Chondrocyte (in vitro differentiated cells): Measurements from ENCODE around the gene TMEM9. TPM values are rescaled to one million over a fixed set of nuclear protein-coding genes. Genes with fewer than 3 reads are reported as not detected.

Experiments used
- DNase-seq: peaks from one replicate; pipeline ENCODE4 v3.0.0; 2021; ENCODE audit warnings: mixed read lengths, low spot score
- H3K27ac Mint-ChIP-seq: one replicate; pipeline ENCODE4 v1.8.0; 2021; ENCODE audit warnings: mild to moderate bottlenecking, moderate library complexity, mixed read lengths; ENCODE audit not compliant: unreplicated experiment
- H3K27me3 Mint-ChIP-seq: 2 replicates; pipeline ENCODE4 v1.8.0; 2021; ENCODE audit warnings: low read depth, mixed read lengths
- H3K36me3 Mint-ChIP-seq: 2 replicates; pipeline ENCODE4 v1.8.0; 2021; ENCODE audit warnings: low read depth, mixed read lengths
- H3K4me1 Mint-ChIP-seq: 2 replicates; pipeline ENCODE4 v1.8.0; 2021; ENCODE audit warnings: low read depth, mild to moderate bottlenecking, mixed read lengths
- H3K4me3 Mint-ChIP-seq: one replicate; pipeline ENCODE4 v1.8.0; 2021; ENCODE audit warnings: mild to moderate bottlenecking, moderate library complexity, mixed read lengths; ENCODE audit not compliant: unreplicated experiment
- H3K9me3 Mint-ChIP-seq: 2 replicates; pipeline ENCODE4 v1.8.0; 2021; ENCODE audit warnings: low read depth, mixed read lengths
- total RNA-seq: library from RNA; stranded (reverse); gene quantifications from 3 replicates; pipeline ENCODE4 v1.2.1, GENCODE V29; 2021
- TF ChIP-seq, protein P1 (sequence below): fragments of 200-600 bp; sonication (generic); IDR thresholded peaks from 2 replicates; pipeline ENCODE4 v1.5.0; 2021; ENCODE audit warnings: antibody characterized with exemption, mild to moderate bottlenecking, moderate library complexity

The TMEM9 gene
- total RNA-seq, 1 donor from 2014 or later: 57.3 TPM

DNA sequence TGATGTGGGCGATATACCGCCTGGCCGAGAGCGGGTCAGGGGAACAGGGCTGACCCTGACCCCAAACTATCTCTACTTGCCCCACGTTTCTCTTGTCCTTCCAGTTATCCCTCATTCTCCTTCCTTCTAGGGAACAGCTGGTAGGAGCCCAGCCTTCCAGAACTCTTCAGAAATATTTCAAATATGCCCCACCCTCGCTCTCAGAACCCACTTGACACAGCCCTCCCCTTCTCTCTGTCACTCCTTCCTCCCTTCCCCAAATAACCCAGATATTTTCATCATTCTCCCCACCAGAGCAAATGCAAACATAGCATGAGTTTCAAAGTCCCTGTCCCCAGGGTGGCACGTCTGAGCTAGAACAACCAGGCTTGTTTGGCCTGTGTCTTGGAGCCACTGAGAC, 43.1 kb downstream of the TMEM9 start:
- H3K4me1 Mint-ChIP-seq: peaks cover 8% of the 10 kb centered on the region
- no peak overlapping the region for H3K4me3 Mint-ChIP-seq
- no peak for DNase-seq
- H3K27ac Mint-ChIP-seq: peak overlapping the region; percentile 49
- TF ChIP-seq, protein P1, sequence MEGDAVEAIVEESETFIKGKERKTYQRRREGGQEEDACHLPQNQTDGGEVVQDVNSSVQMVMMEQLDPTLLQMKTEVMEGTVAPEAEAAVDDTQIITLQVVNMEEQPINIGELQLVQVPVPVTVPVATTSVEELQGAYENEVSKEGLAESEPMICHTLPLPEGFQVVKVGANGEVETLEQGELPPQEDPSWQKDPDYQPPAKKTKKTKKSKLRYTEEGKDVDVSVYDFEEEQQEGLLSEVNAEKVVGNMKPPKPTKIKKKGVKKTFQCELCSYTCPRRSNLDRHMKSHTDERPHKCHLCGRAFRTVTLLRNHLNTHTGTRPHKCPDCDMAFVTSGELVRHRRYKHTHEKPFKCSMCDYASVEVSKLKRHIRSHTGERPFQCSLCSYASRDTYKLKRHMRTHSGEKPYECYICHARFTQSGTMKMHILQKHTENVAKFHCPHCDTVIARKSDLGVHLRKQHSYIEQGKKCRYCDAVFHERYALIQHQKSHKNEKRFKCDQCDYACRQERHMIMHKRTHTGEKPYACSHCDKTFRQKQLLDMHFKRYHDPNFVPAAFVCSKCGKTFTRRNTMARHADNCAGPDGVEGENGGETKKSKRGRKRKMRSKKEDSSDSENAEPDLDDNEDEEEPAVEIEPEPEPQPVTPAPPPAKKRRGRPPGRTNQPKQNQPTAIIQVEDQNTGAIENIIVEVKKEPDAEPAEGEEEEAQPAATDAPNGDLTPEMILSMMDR: no peak
- no peaks in the 10 kb centered on the region for H3K36me3 Mint-ChIP-seq
- peaks cover 5% of the 10 kb centered on the region for H3K27me3 Mint-ChIP-seq
- H3K9me3 Mint-ChIP-seq: no peaks in the 10 kb centered on the region

DNA sequence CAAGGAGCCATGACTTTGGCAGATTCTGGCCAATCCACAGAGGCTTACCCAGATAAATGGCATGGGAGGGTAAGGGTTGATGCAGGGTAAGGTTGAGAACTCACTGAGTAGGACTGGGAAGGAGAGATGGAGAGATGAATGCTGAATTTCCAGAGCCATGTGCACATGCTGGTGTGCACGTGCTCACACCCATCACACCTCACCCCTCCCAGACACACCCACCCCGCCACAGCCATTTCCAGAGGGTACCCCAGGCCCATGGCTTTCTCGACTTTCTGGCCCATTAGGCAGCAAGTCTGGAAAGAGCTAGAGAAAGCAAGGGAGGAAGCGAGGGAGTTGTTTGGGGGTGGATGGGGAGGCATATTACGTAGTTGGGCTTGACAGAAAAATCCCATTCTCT, 43.7 kb downstream of the TMEM9 start:
- peaks cover 8% of the 10 kb centered on the region for H3K4me1 Mint-ChIP-seq
- TF ChIP-seq, protein P1: no peak
- no peak overlapping the region for H3K4me3 Mint-ChIP-seq
- peak overlapping the region; percentile 45 for H3K27ac Mint-ChIP-seq
- no peak for DNase-seq
- no peaks in the 10 kb centered on the region for H3K9me3 Mint-ChIP-seq
- peaks cover 5% of the 10 kb centered on the region for H3K27me3 Mint-ChIP-seq
- no peaks in the 10 kb centered on the region for H3K36me3 Mint-ChIP-seq

DNA sequence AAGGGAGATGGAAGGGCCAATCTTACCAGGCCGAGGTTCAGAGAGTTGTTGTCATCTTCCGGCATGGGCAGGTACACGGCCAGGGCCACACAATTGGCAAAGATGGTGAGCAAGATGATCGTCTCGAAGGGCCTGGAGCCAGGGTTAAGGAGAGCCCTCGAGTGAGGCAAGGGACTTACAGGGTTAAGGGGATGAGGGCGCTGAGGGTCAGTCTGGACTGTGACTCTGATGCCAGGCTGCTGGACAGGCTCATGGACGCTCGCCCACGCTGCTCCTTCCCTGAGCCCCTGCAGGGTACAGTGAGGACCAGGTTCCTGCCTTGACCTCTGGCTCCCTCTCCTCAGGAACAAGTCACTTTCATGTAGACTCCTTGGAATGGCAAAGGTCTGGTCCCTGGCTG, 44.1 kb downstream of the TMEM9 start:
- Mint-ChIP-seq H3K4me3 (no peak overlapping the region), H3K4me1 (peaks cover 8% of the 10 kb centered on the region)
- TF ChIP-seq, protein P1: no peak

DNA sequence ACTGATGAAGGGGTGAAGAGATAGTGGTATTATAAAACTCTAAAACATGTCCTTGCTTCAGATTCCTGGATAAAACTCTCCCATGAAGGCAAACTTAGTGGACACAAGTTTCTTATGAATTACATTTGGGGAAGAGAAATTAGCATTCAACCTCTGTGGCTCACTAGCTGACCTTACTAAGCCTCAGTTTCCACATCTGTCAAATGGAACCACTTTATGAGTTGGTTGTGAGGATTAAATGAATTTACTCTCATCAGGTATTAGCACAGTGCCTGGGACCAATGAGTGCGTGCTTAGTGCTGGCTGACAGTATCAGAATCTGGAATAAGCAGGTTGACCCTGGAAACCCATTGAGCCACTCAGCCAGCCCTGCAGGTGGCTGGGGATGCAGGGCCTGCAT, 44.6 kb downstream of the TMEM9 start:
- H3K27ac Mint-ChIP-seq: no peak overlapping the region
- no peaks in the 10 kb centered on the region for H3K36me3 Mint-ChIP-seq
- peaks cover 5% of the 10 kb centered on the region for H3K27me3 Mint-ChIP-seq
- H3K4me3 Mint-ChIP-seq: no peak overlapping the region
- no peak for DNase-seq
- H3K9me3 Mint-ChIP-seq: no peaks in the 10 kb centered on the region
- peaks cover 8% of the 10 kb centered on the region for H3K4me1 Mint-ChIP-seq
- TF ChIP-seq, protein P1: no peak

More for the DNA sequence above, 44.1 kb downstream of the TMEM9 start:
- Mint-ChIP-seq H3K27me3 (peaks cover 5% of the 10 kb centered on the region), H3K36me3 (no peaks in the 10 kb centered on the region), H3K9me3 (no peaks in the 10 kb centered on the region), H3K27ac (no peak overlapping the region)
- DNase-seq: no peak

DNA sequence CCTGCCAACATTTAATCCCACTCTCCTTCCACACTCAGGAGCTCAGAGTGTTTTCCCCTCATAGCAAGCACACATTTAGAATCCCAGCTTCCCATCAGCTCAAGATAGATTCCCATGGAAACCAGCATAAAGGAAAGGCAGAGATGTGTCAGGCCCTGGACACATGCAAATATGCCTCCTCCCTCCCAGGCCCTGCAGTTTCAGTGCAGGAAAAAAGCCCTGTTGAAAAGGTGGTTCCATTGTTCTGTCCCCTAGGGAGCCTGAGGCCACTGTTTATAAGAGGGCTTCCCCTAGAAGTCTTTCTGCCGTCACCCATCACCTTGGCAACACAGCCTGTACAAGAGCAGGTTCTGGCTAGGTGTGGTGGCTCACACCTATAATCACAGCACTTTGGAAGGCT, 45.7 kb downstream of the TMEM9 start:
- TF ChIP-seq, protein P1: no peak
- Mint-ChIP-seq H3K27me3 (peaks cover 5% of the 10 kb centered on the region), H3K36me3 (no peaks in the 10 kb centered on the region), H3K27ac (no peak overlapping the region), H3K4me1 (peaks cover 8% of the 10 kb centered on the region), H3K9me3 (no peaks in the 10 kb centered on the region), H3K4me3 (no peak overlapping the region)
- no peak for DNase-seq
